ENCODE measurements around the gene HIVEP3.

DNA sequence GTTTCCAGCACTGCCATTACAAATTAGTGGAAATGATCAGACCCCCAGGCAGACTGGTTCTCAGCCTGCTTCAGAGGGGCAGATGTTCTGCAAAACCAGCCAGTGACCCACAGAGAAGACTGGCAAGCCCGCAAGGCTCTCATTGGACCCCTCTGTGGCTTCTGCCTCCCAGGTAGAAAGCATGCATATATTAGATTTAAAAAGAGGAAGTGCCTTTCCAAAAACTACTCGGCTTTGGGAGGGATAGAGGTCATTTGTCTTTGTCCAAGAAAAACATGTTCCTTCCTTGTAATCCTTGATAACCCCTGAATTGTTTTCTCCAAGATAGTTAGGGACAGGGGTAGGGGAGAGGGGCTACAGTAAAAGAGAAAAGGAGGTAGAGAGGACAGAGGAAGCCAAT, 11.8 kb downstream of the HIVEP3 start:
- no peak for TF ChIP-seq POLR2A (IDR thresholded peaks at IDR 0.05)
- TF ChIP-seq, protein P1, sequence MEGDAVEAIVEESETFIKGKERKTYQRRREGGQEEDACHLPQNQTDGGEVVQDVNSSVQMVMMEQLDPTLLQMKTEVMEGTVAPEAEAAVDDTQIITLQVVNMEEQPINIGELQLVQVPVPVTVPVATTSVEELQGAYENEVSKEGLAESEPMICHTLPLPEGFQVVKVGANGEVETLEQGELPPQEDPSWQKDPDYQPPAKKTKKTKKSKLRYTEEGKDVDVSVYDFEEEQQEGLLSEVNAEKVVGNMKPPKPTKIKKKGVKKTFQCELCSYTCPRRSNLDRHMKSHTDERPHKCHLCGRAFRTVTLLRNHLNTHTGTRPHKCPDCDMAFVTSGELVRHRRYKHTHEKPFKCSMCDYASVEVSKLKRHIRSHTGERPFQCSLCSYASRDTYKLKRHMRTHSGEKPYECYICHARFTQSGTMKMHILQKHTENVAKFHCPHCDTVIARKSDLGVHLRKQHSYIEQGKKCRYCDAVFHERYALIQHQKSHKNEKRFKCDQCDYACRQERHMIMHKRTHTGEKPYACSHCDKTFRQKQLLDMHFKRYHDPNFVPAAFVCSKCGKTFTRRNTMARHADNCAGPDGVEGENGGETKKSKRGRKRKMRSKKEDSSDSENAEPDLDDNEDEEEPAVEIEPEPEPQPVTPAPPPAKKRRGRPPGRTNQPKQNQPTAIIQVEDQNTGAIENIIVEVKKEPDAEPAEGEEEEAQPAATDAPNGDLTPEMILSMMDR (IDR thresholded peaks at IDR 0.05): no peak
